H1 (cell line): Measurements from ENCODE around the gene BPIFA2. TPM values are rescaled to one million over a fixed set of nuclear protein-coding genes. Genes with fewer than 3 reads are reported as not detected.

ENCODE experiments used
- CTCF ChIA-PET: fragments of 300-600 bp; sonication (Branson Sonifier 250); formaldehyde crosslinking; loops from one replicate; lab custom pipeline; 2021; ENCODE audit not compliant: partially characterized antibody; lab: Charles Lee
- POLR2A ChIA-PET: fragments of 300-600 bp; sonication (Branson Sonifier 250); formaldehyde crosslinking; loops from one replicate; lab custom pipeline; 2021; ENCODE audit warnings: inconsistent platforms; ENCODE audit not compliant: partially characterized antibody; lab: Charles Lee
- DNase-seq, 2 experiments: peaks; one replicate each; pipeline versions ENCODE4 v3.0.0 to v3.0.0-alpha.2; 2010 to 2022; ENCODE audit warnings: low spot score in 2 of 2, low read depth in 1 of 2, mixed read lengths in 1 of 2
- FAIRE-seq: peaks from 2 replicates; lab custom pipeline; 2011; peaks lifted over from hg19 to GRCh38; lab: Jason Lieb, UNC
- H2AFZ ChIP-seq: 2 replicates; pipeline ENCODE4 v1.8.1; 2012; ENCODE audit warnings: low read length, inconsistent platforms
- H2AK5ac ChIP-seq: 2 replicates; pipeline ENCODE4 v1.6.1; 2013; ENCODE audit warnings: low read depth, low read length
- H2BK120ac ChIP-seq: replicated peaks from 2 replicates; pipeline ENCODE3; 2013; ENCODE audit warnings: low read depth, low read length, inconsistent platforms
- H2BK12ac ChIP-seq: 2 replicates; pipeline ENCODE4 v1.6.1; 2013; ENCODE audit warnings: low read depth, low read length
- H2BK15ac ChIP-seq: 2 replicates; pipeline ENCODE4 v1.6.1; 2013; ENCODE audit warnings: low read length
- H2BK20ac ChIP-seq: 2 replicates; pipeline ENCODE4 v1.6.1; 2013; ENCODE audit warnings: low read length
- H2BK5ac ChIP-seq: 2 replicates; pipeline ENCODE4 v1.6.1; 2013; ENCODE audit warnings: low read depth, low read length
- H3K14ac ChIP-seq: 2 replicates; pipeline ENCODE4 v1.6.1; 2013; ENCODE audit warnings: inconsistent platforms; ENCODE audit not compliant: insufficient read length
- H3K18ac ChIP-seq: 2 replicates; pipeline ENCODE4 v1.6.1; 2013; ENCODE audit warnings: low read length; ENCODE audit errors: extremely low read depth
- H3K23ac ChIP-seq: 2 replicates; pipeline ENCODE4 v1.6.1; 2013; ENCODE audit warnings: inconsistent platforms; ENCODE audit not compliant: insufficient read length
- H3K23me2 ChIP-seq: 2 replicates; pipeline ENCODE4 v1.6.1; 2013; ENCODE audit warnings: low read depth, low read length
- H3K27ac ChIP-seq: 2 replicates; pipeline ENCODE4 v1.6.1; 2011; ENCODE audit warnings: low read depth, low read length, inconsistent platforms
- H3K27me3 ChIP-seq, 4 experiments: replicated peaks in 1 of 4; 1 replicate in 1 of 4; 2 replicates in 3 of 4; pipeline versions ENCODE4 v1.6.1 to v1.8.1; 2011 to 2013; ENCODE audit warnings: low read length in 3 of 4, mild to moderate bottlenecking in 3 of 4, inconsistent platforms in 2 of 4, mixed read lengths in 2 of 4, moderate library complexity in 1 of 4; ENCODE audit not compliant: control insufficient read depth in 3 of 4, insufficient read depth in 3 of 4; ENCODE audit errors: extremely low read depth in 1 of 4
- H3K36me3 ChIP-seq, 4 experiments: 2 replicates each; pipeline versions ENCODE4 v1.6.1 to v1.8.1; 2011 to 2013; ENCODE audit warnings: mild to moderate bottlenecking in 4 of 4, low read length in 3 of 4, moderate library complexity in 2 of 4, control low read depth in 1 of 4, inconsistent platforms in 1 of 4; ENCODE audit not compliant: insufficient read depth in 4 of 4, control insufficient read depth in 2 of 4
- H3K4ac ChIP-seq: replicated peaks from 2 replicates; pipeline ENCODE3; 2013; ENCODE audit warnings: low read length, low read depth, mixed read lengths, inconsistent platforms; ENCODE audit not compliant: insufficient read length
- H3K4me1 ChIP-seq, 4 experiments: replicated peaks in 1 of 4; 1 replicate in 1 of 4; 2 replicates in 3 of 4; pipeline versions ENCODE4 v1.6.1 to v1.8.1; 2011 to 2013; ENCODE audit warnings: low read length in 3 of 4, inconsistent platforms in 2 of 4, mixed read lengths in 1 of 4; ENCODE audit not compliant: insufficient read depth in 4 of 4, control insufficient read depth in 3 of 4
- H3K4me2 ChIP-seq, 2 experiments: 2 replicates each; pipeline versions ENCODE4 v1.6.1 to v1.8.1; 2011 to 2013; ENCODE audit warnings: low read depth in 2 of 2, low read length in 2 of 2, control low read depth in 1 of 2, inconsistent platforms in 1 of 2, mild to moderate bottlenecking in 1 of 2; ENCODE audit not compliant: insufficient read depth in 1 of 2
- H3K4me3 ChIP-seq, 4 experiments: fragments of 200-600, 300-600 bp in 1 of 4; sonication (generic), shearing (Covaris generic), sonication (Bioruptor Twin) in 1 of 4; 2 replicates each; pipeline versions ENCODE4 v1.5.1 to v1.8.1; 2011 to 2016; ENCODE audit warnings: low read length in 4 of 4, low read depth in 3 of 4, control low read depth in 2 of 4, inconsistent platforms in 2 of 4, mild to moderate bottlenecking in 2 of 4, mixed read lengths in 1 of 4, moderate library complexity in 1 of 4; ENCODE audit not compliant: insufficient read depth in 2 of 4; ENCODE audit errors: extremely low read depth in 1 of 4
- H3K56ac ChIP-seq: replicated peaks from 2 replicates; pipeline ENCODE3; 2013; ENCODE audit warnings: low read depth, mild to moderate bottlenecking, mixed read lengths, low read length, inconsistent platforms; ENCODE audit not compliant: insufficient read length
- H3K79me1 ChIP-seq: 2 replicates; pipeline ENCODE4 v1.6.1; 2013; ENCODE audit warnings: low read depth, low read length, control low read depth
- H3K79me2 ChIP-seq, 2 experiments: 2 replicates each; pipeline versions ENCODE4 v1.6.1 to v1.8.1; 2012 to 2013; ENCODE audit warnings: low read length in 2 of 2, mild to moderate bottlenecking in 2 of 2, inconsistent platforms in 1 of 2; ENCODE audit not compliant: insufficient read depth in 2 of 2, control insufficient read depth in 1 of 2
- H3K9ac ChIP-seq, 4 experiments: replicated peaks in 1 of 4; 1 replicate in 1 of 4; 2 replicates in 3 of 4; pipeline versions ENCODE4 v1.6.1 to v1.8.1; 2011 to 2013; ENCODE audit warnings: low read depth in 3 of 4, low read length in 3 of 4, control low read depth in 2 of 4, mild to moderate bottlenecking in 2 of 4, moderate library complexity in 2 of 4, inconsistent platforms in 1 of 4; ENCODE audit errors: extremely low read depth in 1 of 4
- H3K9me3 ChIP-seq, 2 experiments: 2 replicates each; pipeline versions ENCODE4 v1.6.1 to v1.8.1; 2012 to 2013; ENCODE audit warnings: mild to moderate bottlenecking in 2 of 2, moderate library complexity in 2 of 2, control low read depth in 1 of 2, inconsistent platforms in 1 of 2, low read depth in 1 of 2, low read length in 1 of 2, mixed read lengths in 1 of 2; ENCODE audit not compliant: insufficient read depth in 2 of 2
- H4K20me1 ChIP-seq, 2 experiments: replicated peaks in 1 of 2; 2 replicates each; pipeline versions ENCODE3 to v1.8.1; 2011 to 2013; ENCODE audit warnings: inconsistent platforms in 2 of 2, low read length in 2 of 2, mild to moderate bottlenecking in 1 of 2; ENCODE audit not compliant: insufficient read depth in 2 of 2, control insufficient read depth in 1 of 2
- H4K5ac ChIP-seq: 2 replicates; pipeline ENCODE4 v1.6.1; 2013; ENCODE audit warnings: low read length, low read depth, mixed read lengths, inconsistent platforms; ENCODE audit not compliant: insufficient read length
- H4K8ac ChIP-seq: 2 replicates; pipeline ENCODE4 v1.8.0; 2013; ENCODE audit warnings: mild to moderate bottlenecking, moderate library complexity, low read length, inconsistent platforms; ENCODE audit not compliant: insufficient read depth; ENCODE audit errors: extremely low read depth
- H4K91ac ChIP-seq: replicated peaks from 2 replicates; pipeline ENCODE3; 2013; ENCODE audit warnings: low read length, mixed read lengths, inconsistent platforms; ENCODE audit not compliant: insufficient read length
- ASH2L ChIP-seq: fragments of 200-600, 300-600 bp; sonication (generic); IDR thresholded peaks from one replicate; pipeline ENCODE4 v1.7.1; 2017; ENCODE audit warnings: low read length
- CHD1 ChIP-seq: IDR thresholded peaks from 2 replicates; pipeline ENCODE4 v1.6.1; 2012; ENCODE audit warnings: low read depth, low read length, improper control_type of control experiment
- EP300 ChIP-seq, 2 experiments: IDR thresholded peaks; 1 replicate in 1 of 2; 2 replicates in 1 of 2; pipeline ENCODE4 v1.6.1; 2011 to 2012; ENCODE audit warnings: low read depth in 2 of 2, low read length in 2 of 2, mild to moderate bottlenecking in 2 of 2, borderline replicate concordance in 1 of 2, inconsistent platforms in 1 of 2, moderate library complexity in 1 of 2
- EZH2 ChIP-seq: fragments of 200-600 bp; sonication (generic); IDR thresholded peaks from 2 replicates; pipeline ENCODE4 v1.7.1; 2012; ENCODE audit warnings: low read depth, mild to moderate bottlenecking, moderate library complexity, low read length, inconsistent platforms; ENCODE audit not compliant: severe bottlenecking
- JUND ChIP-seq: IDR thresholded peaks from 2 replicates; pipeline ENCODE4 v1.6.1; 2011; ENCODE audit warnings: mild to moderate bottlenecking, improper control_type of control experiment, low read length
- POU5F1 ChIP-seq: IDR thresholded peaks from 2 replicates; pipeline ENCODE4 v1.6.1; 2011; ENCODE audit warnings: low read depth, mild to moderate bottlenecking, low read length, moderate library complexity
- SIX5 ChIP-seq: IDR thresholded peaks from 2 replicates; pipeline ENCODE4 v1.6.1; 2011; ENCODE audit warnings: mild to moderate bottlenecking, low read depth, low read length
- TCF12 ChIP-seq: IDR thresholded peaks from 2 replicates; pipeline ENCODE4 v1.6.1; 2011; ENCODE audit warnings: low read depth, mild to moderate bottlenecking, low read length
- WGBS, 2 experiments: shearing (Covaris generic) in 1 of 2; methylation state at CpG; one replicate each; pipeline versions ENCODE4 v1.1.6 to v1.1.7; 2013 to 2015; ENCODE audit warnings: low lambda C conversion rate in 2 of 2, mixed read lengths in 2 of 2, inconsistent platforms in 1 of 2, low coverage in 1 of 2, missing lambda C conversion rate in 1 of 2; ENCODE audit not compliant: insufficient replicate concordance in 2 of 2, insufficient coverage in 1 of 2, insufficient read length in 1 of 2; ENCODE audit errors: extremely low coverage in 1 of 2, missing lambda C conversion rate in 1 of 2; 5-methylcytosine and 5-hydroxymethylcytosine counted together
- polyA plus RNA-seq, 7 experiments: library from polyadenylated mRNA; depleted of rRNA in 3 of 7; stranded (reverse) in 5 of 7; unstranded in 2 of 7; fragments of >200 nt in 5 of 7; fragments of 200-250 nt in 2 of 7; gene quantifications; 1 replicate in 5 of 7; 2 replicates in 1 of 7; 4 replicates in 1 of 7; pipeline versions ENCODE4 v1.2.1 to v1.2.3, GENCODE V29; 2011 to 2013; ENCODE audit warnings: missing spikeins in 2 of 7, mixed read lengths in 2 of 7
- total RNA-seq: library from RNA; stranded (reverse); fragmentation: NEBNext Ultra II Directional; extraction: Animal tissue kit (Norgen Biotek cat#: 25700); gene quantifications from 2 replicates; pipeline ENCODE4 v1.2.1, GENCODE V29; 2021

Gene BPIFA2
- total and polyA plus RNA-seq, 2 of the 8 experiments (the other 6 are each of a cell fraction or from before 2014, with no cell fraction given) = not detected

GRCh38 chr20:33176101-33176500 is 8.1 kb downstream of the BPIFA2 start:
- no peak for FAIRE-seq

More at GRCh38 chr20:33176101-33176500, 8.1 kb downstream of the BPIFA2 start:
- DNase-seq = no peak
- 84% methylated on average over 3 of the region's 3 CpGs; no CpG with 5 or more reads in 1 of the 2 experiments for WGBS, 2 experiments
- no peak overlapping the region for H3K14ac ChIP-seq
- peaks cover 0 to 3% (median 2%) of the 10 kb centered on the region in 4 experiments; a peak in 3 of 7 replicates for H3K4me1 ChIP-seq
- ChIA-PET CTCF (interaction anchor here (1.1 to 1.3 kb wide), 2 partner anchors 73 to 79 kb away, joined by 3 to 5 read pairs; no protein-coding TSS in a partner anchor), POLR2A (no interaction called here)
- H3K4ac ChIP-seq = no peak overlapping the region
- no peak overlapping the region for H2AK5ac ChIP-seq
- TF ChIP-seq EP300 (IDR thresholded peaks at IDR 0.05; ENCODE audit: borderline replicate concordance in 1 of 2, low read depth in 2 of 2, low read length in 2 of 2) = no peak
- TF ChIP-seq POU5F1 = no peak
- no peak for TF ChIP-seq CHD1
- no peak for TF ChIP-seq TCF12
- TF ChIP-seq ASH2L = no peak
- TF ChIP-seq EZH2 = no peak
- TF ChIP-seq JUND = no peak
- no peak for TF ChIP-seq SIX5
- no peak overlapping the region for H3K56ac ChIP-seq
- no peak overlapping the region for H3K9ac ChIP-seq
- H4K91ac ChIP-seq = no peak overlapping the region
- no peak overlapping the region for H3K4me2 ChIP-seq
- no peak overlapping the region for H2BK20ac ChIP-seq
- H4K5ac ChIP-seq = no peak overlapping the region
- no peaks in the 10 kb centered on the region for H3K23me2 ChIP-seq
- H3K27ac ChIP-seq = no peak overlapping the region
- no peaks in the 10 kb centered on the region for H3K79me1 ChIP-seq
- H4K8ac ChIP-seq = no peak overlapping the region
- no peak overlapping the region for H2BK12ac ChIP-seq
- no peak overlapping the region for H2BK5ac ChIP-seq
- H3K23ac ChIP-seq = no peak overlapping the region
- no peak overlapping the region for H2BK15ac ChIP-seq
- no peaks in the 10 kb centered on the region for H3K36me3 ChIP-seq
- H3K18ac ChIP-seq = no peak overlapping the region
- H2AFZ ChIP-seq = no peak overlapping the region
- H4K20me1 ChIP-seq = no peaks in the 10 kb centered on the region
- H3K4me3 ChIP-seq = no peak overlapping the region
- no peaks in the 10 kb centered on the region for H3K27me3 ChIP-seq
- no peak overlapping the region for H2BK120ac ChIP-seq
- no peaks in the 10 kb centered on the region for H3K9me3 ChIP-seq
- H3K79me2 ChIP-seq = no peaks in the 10 kb centered on the region
